T1000 (cell line): ENCODE data around the gene WWOX.

Experiments used
- DNase-seq: peaks from one replicate; lab custom pipeline; 2025; ENCODE audit warnings: mixed read lengths; lab: John Stamatoyannopoulos, UW

Gene WWOX

DNA sequence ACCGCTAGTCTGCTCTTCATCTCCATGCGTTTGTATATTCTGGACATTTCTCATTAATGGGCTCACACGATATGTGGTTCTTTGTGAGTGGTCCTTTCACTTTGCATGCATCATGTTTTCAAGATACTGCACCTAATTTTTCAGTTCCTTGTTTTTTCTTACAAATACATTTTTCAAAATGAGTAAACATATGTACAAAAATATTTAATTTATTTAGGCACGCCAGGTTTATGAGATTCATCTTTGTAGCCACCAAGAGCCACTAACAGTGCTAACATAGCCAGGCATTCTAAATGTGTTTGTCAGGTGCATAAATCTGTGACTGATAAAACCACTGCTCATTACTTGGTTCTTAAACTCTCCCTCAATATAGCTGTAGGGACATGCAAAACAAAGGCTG lies 375.3 kb downstream of the WWOX start:
- DNase-seq, result no peak

DNA sequence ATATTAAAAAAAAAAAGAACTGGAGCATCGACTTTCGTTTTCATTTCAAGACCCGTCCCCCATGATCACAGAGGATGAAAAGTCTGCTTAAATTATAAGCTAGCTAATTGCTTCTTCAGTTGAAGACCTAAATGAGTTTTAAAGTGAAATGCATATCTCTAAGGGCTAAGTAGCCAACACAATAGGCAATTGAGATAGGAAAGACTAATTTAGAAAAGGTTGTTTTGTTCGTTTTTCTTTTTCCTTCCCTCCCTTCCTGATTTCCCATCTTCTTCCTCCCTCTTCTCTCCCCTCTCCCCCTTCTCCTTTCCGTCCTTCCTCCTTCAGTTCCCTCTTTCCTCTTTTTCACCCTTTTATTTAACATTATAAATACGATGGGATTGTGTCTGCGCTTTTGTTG lies 377.2 kb downstream of the WWOX start:
- DNase-seq, result no peak

DNA sequence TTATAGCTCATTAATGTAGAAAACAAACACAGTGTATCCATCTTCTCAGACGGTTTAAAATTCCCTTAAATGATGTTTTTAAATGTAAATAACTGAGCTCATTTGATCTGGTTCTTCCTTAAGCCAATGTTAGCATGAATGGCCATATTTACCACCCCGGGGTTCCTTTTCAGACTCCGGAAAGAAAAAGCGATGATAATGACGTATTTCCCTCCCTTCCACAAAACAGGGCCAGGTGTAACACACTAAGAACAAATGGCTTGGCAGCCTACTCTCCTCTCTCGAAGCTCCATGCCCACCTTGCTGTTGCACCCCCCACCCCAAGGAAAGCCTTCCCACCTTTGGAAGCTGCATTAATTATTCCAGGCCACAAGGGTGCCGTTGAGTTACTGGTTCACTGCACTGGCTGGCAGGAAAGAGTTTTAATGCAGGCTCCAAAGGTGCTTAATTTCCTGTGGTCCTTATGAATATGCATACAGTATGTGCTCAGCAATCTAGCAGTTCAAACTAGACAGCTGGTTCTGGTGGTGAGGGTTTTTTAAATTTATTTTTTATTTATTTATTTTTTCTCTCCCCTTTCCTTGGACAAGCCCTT lies 378.9 kb downstream of the WWOX start:
- DNase-seq, result no peak

DNA sequence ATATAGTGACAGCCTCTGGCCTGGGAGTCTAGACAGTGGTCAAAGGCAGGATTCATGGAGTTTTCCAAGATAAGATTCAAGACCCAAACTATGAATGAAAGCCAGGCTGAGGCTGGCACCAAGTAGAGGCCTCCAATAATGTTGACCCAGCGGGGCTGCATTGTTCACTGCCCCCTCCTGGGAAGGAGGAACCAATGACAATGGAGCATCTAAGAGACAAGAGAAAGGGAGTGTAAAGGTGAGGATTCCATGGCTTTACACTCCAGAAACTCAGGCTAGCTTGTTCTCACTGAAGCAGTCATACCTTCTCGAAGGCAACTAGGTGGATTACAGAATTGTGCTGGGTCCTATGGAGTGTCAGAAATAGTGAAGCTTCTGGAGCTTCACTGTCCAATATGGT lies 380.3 kb downstream of the WWOX start:
- DNase-seq, result no peak

DNA sequence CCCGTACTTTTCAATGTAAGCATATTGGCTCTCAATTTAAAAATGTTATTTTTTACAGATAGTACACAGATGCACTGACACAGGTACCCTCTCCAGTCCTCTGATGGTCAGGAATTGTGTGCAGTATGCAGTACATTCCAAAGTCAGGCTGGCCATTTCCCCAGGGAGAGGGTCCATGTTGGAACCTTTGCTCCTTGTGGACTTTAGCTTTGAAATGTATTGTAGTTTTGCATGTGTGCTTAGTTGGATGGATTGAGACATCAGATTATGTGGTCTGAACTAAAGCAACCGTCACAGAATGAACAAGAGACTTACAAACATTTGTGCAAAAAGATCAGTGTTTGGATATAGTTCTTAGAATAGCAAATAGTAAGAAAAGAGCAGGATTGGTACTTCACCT lies 381.1 kb downstream of the WWOX start:
- DNase-seq, result no peak

DNA sequence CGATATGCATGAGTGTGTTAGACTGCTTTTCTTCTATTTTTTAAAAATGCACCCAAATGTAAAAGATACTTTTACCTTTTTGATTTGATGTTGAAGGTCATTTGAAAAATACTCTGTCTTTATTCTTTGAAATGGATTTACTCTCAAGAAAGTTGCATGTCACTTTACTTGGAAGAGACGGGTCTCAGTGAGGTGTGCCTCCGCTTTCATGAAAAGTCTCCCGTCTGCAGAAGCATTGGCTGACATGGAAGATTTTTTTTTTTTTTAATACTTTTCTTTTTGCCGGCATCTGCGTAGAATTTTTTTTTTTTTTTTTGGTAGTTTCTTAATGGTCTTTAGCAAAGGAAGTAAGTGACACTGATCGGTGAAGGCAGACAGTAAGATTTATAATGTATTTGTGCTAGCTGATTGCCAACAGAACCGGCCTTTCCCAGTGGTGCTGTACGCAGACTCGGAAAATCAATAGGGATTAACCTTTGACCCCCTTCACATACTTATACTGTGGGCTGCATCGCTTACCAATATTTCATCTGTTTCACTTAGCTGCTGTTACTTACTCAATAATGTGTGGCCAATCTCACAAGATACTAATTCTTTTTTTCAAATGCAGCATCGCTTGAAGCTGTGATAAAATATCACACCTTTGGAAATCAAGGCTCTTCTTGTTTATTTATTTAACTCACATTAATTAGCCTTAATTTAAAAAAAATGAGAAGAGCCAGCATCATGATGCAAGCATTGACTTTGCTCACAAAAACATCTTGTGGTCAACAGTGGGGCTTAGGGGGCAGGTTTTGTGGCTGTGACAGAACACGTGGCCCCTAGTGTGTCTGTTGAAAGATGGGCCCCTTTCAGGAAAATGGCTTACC lies 383.9 kb downstream of the WWOX start:
- no peak for DNase-seq

DNA sequence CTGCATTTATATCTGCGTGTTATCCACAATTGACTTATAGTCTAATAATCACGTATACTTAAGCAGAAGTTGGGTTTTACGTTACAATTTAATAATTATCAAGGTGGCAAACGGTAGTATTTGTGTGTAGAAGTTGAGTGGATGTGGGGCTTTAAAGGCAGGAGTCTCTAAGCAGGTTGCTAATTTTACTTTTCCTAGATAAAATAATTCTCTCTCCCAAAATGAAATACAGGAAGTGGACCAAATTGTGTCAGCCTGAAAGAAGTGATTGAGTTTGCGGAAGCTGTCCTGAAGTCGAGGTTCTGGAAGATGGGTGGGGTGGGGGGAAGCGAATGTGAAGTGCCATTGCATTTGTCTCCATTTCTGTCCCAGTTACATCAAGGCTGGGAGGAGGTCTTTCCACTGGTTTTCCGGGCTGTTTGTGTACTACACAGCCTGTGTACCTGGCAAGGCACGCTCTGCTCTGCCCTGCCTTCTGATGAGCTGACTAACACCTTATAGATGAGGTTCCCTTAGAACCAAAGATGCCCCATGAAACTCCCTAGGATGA lies 385.1 kb downstream of the WWOX start:
- no peak for DNase-seq

DNA sequence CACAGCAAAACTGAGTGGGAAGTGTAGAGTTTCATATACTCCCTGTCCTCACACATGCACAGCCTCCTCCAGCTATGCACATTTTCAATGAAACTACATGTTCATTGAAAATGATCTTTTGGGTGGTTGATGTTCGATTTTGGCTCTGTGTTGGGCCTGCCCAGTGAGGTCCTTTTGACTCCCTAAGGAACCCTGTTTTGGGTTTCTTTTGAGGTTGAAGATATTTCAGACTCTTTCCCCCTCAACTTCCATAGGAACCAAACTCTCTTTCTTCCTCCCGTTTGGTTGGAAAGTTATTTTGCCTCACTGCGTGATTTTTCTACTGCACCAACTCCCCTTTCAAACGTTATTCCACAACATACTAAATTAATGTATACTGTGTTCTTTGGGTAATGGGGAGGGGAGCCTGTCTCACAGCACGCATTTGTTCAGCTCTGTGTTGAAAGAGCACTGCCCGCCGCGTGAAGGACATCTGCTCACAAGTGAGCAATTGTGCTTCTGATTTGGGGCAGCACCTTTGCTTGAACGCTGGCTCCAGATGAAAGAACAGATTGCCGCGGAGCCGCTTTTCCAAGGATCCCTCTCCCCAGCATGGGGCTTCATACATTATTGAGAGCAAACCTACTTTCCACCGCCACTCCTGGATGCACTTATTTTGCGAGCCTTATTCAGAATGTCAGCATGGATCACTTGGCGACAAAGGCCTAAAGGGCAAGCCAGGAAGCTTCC lies 385.9 kb downstream of the WWOX start:
- no peak for DNase-seq

DNA sequence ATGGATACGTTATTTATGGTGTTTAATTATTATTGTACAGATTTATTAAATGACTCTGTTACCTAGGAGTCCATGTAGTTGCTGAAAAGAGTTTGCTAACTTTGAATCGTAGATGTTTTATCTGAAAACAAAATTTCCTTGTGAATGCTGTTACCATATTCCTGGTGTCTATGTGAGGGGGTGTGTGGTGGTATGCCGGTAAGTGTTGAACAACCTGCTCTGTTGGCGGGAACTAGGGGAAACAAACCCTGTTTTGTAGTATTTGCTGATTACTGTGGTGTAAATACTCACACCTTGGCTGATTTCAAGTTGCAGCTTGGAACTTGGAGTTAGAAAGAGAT lies 386.4 kb downstream of the WWOX start:
- no peak for DNase-seq

DNA sequence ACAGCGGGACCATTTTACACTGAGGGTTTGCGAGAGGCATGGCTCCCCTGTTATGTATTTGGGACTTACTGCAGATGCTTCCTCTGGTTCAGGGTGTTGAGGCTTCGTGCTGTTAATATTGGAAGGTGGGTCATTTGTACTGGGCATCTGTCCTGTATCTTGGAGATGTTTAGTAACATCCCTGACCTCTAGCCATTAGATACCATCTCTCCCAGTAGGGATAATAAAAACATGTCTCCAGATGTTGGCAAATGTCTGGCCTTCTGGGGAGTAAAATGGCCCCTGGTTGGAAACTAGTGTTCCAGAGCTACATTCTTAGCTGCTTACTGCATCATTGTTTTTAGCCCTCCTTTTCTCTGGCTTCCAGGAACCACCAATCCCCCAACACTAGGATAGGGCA lies 388.0 kb downstream of the WWOX start:
- DNase-seq, result no peak

DNA sequence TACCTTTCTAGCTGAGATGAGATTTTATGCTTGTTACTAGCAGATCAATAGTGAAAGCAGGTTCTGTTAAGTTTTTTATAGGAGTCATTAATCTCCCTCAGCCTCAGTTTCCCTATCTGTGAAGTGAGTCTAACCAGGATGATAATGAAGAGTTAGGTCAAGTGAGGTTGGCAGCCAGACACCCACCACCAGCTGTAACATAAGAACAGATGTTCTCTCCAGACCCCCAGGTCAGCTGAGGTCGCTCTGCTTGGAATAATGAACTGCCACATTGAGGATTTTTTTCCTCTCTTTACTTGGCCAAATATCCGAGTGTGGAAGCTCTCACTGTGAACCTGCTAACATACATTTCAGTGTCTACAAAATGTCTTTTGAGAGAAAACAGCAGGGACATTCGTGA lies 389.6 kb downstream of the WWOX start:
- DNase-seq, result no peak

DNA sequence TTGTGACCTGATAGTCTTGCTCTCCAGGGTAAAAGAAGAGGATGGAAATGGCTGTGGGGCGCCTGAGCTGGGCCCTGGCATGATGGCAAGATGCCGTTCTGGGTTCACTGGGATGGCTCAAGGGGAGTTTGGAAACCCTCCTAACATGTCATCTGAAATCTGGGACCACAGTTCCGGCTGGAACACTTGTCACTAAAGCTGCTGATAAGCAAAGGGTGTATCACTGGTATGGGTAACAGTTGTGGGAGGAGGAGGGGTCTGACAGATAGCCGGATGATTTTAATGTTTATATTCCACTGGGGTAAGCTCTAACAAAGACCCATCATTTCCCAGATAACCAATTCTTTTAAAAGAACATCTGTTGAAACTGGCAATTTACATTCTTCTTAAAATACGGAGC lies 390.2 kb downstream of the WWOX start:
- DNase-seq, result no peak

DNA sequence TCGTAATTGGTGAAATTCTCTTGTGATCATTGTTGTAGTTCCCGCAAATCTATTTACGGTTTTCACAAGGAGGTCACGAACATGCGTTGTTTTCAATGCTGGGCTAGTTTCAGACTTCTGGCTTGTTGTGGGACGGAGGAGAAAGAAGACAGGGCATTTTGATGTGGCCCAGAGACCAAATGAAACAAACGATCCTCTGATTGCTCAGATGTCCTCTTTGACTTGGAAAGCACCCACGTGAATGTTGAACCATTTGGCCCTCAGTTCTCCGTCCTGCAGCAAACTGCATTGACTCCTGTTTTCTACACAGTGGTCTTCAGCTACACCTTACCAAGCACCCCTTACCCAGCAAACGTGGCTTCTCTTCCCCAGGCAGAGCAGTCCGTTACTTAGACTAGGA lies 391.0 kb downstream of the WWOX start:
- no peak for DNase-seq

DNA sequence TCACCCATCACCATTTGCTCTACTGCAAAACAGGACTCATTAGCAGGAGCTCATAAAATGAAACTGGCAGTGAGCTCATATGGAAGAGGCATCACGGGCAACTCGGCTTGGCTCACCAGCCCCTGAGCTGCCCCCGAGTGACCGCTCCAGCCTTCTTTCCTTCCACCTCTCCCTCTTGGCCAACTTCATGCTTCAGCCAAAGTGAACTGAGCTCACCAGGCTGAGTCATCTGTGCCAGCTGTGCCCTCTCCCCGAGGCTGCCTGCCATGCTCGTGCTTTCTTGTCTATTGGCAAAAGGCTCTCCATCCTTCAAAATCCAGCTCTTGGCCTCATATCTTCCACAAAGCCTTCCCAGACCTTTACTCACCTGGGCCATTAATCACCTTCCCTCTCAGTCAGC lies 391.4 kb downstream of the WWOX start:
- DNase-seq, result no peak

DNA sequence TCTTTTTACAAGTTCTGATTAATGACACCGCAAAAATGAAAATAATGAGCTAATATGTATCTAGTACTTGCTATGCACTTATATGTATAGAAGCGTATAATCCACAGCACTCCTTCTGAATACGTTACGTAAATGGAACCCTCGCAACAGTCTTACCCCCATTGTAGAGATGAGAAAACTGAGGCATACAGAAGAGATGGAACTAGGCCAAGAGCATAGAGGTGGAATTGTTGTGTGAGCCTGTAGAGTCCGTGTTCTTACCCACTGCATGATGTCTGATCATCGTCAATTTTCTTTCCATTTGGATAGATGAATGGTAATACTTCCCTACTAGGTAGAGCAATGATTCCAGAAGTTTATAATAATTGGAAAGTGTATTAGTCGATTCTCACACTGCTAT lies 394.1 kb downstream of the WWOX start:
- DNase-seq, result no peak

DNA sequence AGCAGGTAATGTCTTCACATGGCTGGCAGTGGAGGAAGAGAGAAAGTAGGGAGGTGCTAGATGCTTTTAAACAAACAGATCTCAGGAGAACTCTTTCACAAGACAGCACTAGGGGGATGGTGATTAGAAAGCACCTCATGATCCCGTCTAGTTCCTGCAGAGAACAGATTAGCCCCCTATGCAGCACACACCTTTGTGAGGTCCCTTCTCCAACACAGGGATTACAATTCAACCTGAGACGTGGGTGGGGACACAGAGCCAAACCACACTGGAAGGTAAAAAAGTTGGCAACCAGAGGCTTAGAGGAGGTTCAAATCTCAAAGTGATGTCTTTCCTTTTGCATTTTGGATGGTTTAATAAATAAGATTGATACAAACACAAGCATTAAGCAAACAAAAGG lies 394.7 kb downstream of the WWOX start:
- no peak for DNase-seq

DNA sequence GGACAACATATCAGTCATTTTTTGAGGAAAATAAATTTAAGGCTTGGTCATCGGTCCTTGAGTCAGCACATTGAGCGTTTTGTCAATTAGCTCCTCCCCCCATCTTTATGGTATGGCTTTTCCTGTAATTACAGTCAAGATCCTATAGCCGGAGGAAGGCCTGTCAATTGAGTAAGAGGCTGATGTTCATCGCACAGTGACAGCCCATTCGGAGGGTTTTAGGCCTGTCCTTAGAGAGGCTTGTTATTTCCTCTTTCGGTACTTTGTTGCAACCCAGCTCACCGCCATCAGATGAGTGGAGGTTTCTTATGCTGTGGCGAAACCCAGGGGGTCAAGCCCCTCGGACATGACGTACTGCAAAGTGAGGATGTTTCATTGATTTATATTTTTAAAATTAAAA lies 395.2 kb downstream of the WWOX start:
- no peak for DNase-seq

DNA sequence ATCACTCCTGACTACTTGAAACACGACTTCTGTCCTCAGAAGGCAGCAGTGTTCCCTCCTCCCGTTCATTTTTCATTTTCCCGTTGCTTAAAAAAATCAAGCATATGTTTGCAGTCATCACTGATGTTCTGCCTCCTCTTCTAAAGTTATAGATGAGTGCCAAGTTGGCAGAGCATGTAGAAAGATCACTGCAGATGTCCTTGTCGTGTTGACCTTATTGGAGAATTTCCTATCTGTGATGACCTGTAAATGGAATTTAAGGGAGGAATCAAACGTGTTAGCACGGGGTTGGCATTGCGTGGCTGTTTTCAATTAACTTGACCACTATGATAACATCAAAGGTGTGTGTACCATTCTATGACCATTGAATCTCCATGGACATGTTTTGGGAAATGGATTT lies 396.7 kb downstream of the WWOX start:
- DNase-seq, result no peak

DNA sequence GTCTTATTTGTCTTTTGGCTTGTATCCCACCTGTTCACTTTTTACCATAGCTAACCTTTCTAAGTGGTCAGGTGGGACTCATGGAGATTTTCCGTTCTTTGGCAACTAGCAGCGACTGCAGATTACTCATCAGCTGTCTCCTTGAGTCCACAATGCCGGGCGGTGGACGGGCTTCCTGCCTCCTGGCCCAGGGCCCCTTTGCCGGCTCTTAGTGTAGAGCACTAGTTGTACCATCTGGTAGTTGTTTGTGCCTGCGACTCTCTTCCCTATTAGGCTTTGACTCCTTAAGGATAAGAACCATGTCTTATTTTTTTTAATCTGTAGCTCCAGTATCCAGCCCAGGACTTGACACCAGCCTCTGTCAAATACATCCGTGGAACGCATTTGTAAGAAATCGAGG lies 399.9 kb downstream of the WWOX start:
- DNase-seq, result no peak

DNA sequence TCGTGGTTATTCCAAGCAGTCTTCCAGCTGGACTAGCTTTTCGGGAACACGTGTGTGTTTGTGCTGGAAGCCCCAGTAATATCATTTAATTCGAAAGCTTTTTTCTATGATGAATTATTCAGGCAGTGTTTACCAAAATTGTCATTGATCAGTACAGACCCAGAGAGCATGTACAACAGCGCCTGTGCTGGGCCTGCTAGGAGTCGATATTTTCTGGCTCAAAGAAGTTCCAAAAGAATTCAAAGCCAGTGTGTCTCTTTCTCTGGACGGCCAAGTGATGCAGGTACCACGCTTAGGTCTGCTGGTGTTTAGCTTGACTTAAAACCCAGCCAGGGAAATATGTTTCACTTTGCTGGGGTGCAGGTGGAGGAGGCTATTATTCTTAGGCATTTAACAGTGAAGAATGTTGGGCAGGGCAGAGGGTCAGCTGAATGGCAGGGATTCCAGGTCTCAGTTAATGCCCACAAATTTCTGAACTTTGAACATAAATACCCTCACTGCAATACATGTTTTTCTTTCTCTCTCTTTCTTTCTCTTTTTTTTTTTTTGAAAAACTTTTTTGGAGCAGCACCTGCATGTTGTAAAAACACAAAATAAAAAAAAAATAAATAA lies 401.3 kb downstream of the WWOX start:
- DNase-seq, result no peak

DNA sequence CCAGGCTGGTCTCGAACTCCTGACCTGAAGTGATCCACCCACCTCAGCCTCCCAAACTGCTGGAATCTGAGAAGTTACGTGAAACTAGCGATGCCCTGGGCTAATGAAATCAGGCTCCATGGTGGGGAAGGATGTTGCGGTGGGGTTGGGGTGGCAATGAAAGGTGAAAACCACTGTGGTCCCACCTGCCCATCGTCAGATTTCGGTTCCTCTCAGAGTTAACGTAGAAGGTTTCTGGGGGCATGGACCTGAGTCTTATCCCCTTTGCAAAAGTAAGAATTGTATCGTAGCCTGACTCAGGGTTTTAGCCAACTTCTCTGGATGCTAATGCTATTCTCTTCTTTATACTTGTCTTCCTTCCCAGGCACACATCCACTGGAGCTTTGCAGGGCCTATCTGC lies 402.3 kb downstream of the WWOX start:
- no peak for DNase-seq

DNA sequence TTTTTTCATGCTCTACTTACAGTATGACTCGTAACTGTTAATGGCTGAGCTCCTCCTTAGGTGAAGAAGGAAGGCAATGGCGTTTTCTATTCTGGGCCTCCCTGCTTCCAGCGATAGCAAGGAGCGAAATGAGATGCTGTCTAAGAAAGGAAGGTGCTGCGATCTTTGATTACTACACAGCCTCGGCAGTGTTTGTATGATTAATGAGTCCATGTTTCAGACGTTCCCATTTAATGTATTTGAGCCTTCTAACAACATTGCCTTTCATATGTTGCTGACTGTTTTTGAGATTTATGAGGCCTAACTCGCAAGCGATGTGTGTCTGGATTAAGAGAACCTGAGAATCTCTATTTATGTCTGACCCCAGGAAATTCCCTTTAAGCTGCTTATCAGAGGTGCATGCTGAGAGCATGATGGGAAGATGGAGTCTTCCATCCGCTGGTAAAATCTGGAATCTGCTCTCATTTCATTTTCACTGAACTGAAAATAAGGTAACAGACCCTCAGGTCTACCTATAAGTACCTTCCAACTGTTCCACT lies 403.4 kb downstream of the WWOX start:
- no peak for DNase-seq
